Astrocyte of the cerebellum (primary cell): ENCODE results near the gene FOXF1.

ENCODE experiments used
- DNase-seq: peaks from one replicate; pipeline ENCODE4 v3.0.0-alpha.2; 2011; ENCODE audit warnings: low read depth
- H3K4me3 ChIP-seq: 2 replicates; pipeline ENCODE4 v1.5.1; 2011; ENCODE audit warnings: mild to moderate bottlenecking, low read depth, low read length, moderate library complexity
- CTCF ChIP-seq: IDR thresholded peaks from 2 replicates; pipeline ENCODE4 v1.5.1; 2012; ENCODE audit warnings: low read length, low read depth, moderate library complexity, mild to moderate bottlenecking; ENCODE audit errors: missing control alignments
- in situ Hi-C: cut with HindIII; loops from 2 replicates; pipeline ENCODE4 v1.10.0; 2017; ENCODE audit warnings: low sequenced_read_pairs

The FOXF1 gene

GRCh38 chr16:86555704-86556075, 45.4 kb downstream of the FOXF1 start:
- DNase-seq = no peak
- in situ Hi-C loops = loop anchor here (25.0 kb wide), 2 partner anchors 482 to 707 kb away; no protein-coding TSS in a partner anchor
- no peak for TF ChIP-seq CTCF
- peak overlapping the region; percentile 93 for H3K4me3 ChIP-seq

GRCh38 chr16:86556576-86556975, 46.2 kb downstream of the FOXF1 start:
- no peak for DNase-seq
- H3K4me3 ChIP-seq = no peak overlapping the region

DNA sequence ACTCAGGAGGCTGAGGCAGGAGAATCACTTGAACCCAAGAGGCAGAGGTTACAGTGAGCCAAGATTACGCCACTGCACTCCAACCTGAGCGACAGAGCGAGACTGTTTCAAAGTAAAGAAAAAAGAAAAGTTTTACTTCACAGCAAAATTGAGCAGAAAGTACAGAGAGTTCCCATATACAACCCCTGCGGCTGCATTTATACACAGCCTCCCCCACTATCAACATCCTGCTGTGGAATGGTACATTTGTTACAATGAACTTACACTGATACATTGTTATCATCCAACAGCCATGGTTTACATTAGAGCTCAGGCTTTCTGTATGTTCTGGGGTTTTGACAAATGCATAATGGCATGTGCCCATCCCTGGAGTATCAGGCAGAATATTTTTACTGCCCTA, 47.3 kb downstream of the FOXF1 start:
- H3K4me3 ChIP-seq = no peak overlapping the region
- no peak for DNase-seq
- TF ChIP-seq CTCF = no peak
- in situ Hi-C loops = loop anchor here (25.0 kb wide), 2 partner anchors 480 to 705 kb away; no protein-coding TSS in a partner anchor

More at GRCh38 chr16:86556576-86556975, 46.2 kb downstream of the FOXF1 start:
- TF ChIP-seq CTCF = no peak
- in situ Hi-C loops = loop anchor here (25.0 kb wide), 2 partner anchors 481 to 706 kb away; no protein-coding TSS in a partner anchor

GRCh38 chr16:86558355-86559193, 48.2 kb downstream of the FOXF1 start:
- no peak overlapping the region for H3K4me3 ChIP-seq
- in situ Hi-C loops = loop anchor here (25.0 kb wide), 2 partner anchors 479 to 704 kb away; no protein-coding TSS in a partner anchor
- TF ChIP-seq CTCF = no peak
- no peak for DNase-seq

GRCh38 chr16:86559802-86560305, 49.5 kb downstream of the FOXF1 start:
- in situ Hi-C loops = loop anchor here (25.0 kb wide), 2 partner anchors 477 to 702 kb away; no protein-coding TSS in a partner anchor
- TF ChIP-seq CTCF = no peak
- H3K4me3 ChIP-seq = no peak overlapping the region
- DNase-seq = no peak

DNA sequence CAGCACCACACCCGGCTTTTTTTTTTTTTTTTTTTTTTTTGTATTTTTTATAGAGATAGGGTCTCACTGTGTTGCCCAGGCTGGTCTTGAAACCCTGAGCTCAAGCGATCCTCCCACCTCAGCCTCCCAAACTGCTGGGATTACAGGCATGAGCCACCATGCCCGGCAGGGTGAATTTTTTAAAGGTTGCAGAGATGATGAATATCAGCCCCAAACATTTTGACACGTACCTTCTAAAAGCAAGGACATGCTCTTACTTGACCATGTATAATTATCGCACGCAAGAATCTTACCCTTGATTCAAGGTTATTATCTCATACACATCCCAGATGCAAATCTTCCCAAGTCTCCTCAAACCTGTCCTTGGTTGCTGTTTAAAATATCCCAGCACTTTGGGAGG, 52.0 kb downstream of the FOXF1 start:
- DNase-seq = no peak
- in situ Hi-C loops = loop anchor here (25.0 kb wide), 2 partner anchors 475 to 700 kb away; no protein-coding TSS in a partner anchor
- no peak overlapping the region for H3K4me3 ChIP-seq
- no peak for TF ChIP-seq CTCF
